ENCODE data around the gene PLCXD3.

The PLCXD3 gene

DNA sequence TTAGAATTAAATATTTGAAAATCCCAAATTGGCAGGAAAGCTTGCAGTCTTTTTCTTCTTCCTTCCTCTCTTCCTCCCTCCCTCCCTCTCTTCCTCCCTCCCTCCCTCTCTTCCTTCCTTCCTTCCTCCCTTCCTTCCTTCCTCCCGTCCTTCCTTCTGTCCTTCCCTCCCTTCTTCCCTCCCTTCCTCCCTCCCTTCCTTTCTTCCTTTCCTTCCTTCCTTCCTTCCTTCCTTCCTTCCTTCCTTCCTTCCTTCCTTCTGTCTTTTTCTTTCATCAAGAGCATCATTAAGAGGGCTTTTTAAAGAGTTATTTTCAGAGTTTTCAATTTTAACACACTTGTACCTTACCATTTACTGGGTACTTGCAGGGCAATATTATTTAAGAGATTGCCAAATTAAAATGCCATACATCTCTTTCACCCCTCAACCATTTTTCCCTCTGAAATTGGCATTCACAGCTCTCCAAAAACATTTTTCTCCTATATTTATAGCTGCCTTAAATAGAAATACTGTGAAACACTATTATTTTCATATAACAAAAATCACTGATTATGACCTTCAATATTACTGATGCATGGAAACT is 197.8 kb downstream of the PLCXD3 start:
- TF ChIP-seq, protein P1, sequence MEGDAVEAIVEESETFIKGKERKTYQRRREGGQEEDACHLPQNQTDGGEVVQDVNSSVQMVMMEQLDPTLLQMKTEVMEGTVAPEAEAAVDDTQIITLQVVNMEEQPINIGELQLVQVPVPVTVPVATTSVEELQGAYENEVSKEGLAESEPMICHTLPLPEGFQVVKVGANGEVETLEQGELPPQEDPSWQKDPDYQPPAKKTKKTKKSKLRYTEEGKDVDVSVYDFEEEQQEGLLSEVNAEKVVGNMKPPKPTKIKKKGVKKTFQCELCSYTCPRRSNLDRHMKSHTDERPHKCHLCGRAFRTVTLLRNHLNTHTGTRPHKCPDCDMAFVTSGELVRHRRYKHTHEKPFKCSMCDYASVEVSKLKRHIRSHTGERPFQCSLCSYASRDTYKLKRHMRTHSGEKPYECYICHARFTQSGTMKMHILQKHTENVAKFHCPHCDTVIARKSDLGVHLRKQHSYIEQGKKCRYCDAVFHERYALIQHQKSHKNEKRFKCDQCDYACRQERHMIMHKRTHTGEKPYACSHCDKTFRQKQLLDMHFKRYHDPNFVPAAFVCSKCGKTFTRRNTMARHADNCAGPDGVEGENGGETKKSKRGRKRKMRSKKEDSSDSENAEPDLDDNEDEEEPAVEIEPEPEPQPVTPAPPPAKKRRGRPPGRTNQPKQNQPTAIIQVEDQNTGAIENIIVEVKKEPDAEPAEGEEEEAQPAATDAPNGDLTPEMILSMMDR (conservative IDR thresholded peaks at IDR 0.05; ENCODE audit: low read depth, low read length) = no peak
- no peak for DNase-seq (ENCODE audit: low read depth)
- H3K4me3 ChIP-seq (ENCODE audit: low read length) = no peak overlapping the region

DNA sequence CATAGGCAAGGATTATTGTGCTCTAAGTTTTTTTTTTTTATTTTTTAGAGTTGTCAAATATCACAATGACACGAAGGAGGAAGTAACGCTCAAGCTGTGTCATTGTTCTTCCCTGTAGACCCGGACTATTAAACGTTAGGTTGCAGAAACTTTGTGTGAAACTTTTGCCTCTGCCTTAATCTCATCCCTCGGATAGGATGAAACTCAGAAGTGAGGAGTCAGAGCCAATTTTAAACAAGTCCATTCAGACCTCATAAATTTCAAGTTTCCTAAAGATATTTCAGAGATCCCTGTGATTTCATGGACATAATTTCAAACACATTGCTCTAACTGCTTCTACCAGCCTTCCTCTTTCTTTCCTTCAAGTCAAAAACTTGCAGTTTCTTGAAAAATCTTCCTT is 198.3 kb downstream of the PLCXD3 start:
- no peak for DNase-seq (ENCODE audit: low read depth)
- H3K4me3 ChIP-seq (ENCODE audit: low read length) = no peak overlapping the region
- TF ChIP-seq, protein P1 (conservative IDR thresholded peaks at IDR 0.05; ENCODE audit: low read depth, low read length) = no peak

DNA sequence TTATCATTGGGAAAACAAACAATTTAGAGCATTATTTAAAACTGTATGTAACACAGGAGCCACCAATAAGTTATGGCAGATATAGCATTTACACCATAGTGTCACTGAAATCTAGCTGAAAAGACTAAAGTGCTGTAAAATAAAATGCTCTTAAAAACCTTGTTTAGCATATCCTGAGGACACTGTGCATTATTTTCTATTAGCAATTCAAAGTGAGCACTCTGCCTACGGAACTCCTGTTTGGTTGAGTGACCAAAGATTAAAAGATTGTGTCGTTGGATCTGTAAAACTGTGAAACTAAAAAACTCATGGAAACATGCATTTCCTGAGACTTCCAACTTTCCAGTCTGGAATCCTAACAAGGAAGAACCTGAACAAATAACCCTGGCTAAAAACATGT is 201.1 kb downstream of the PLCXD3 start:
- TF ChIP-seq, protein P1 (conservative IDR thresholded peaks at IDR 0.05; ENCODE audit: low read depth, low read length) = no peak
- H3K4me3 ChIP-seq (ENCODE audit: low read length) = no peak overlapping the region

DNA sequence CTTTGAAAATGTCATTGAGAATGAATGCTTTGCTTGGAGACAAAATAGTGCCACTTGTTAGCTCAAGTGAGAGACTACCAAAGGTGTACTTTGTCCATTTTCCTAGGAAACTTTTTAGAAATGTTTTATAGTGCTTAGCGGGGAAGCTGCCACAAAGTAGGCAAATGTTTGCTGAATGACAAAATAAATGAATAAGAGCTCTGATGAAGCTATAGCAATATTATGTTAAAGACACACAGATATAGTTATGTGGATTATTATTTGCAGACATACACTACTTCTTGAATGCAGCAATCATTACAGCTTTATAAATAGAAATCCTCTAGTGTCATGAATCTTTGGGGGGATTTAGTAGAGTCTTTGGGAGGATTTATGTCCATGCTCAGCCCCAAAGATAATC is 204.4 kb downstream of the PLCXD3 start:
- no peak overlapping the region for H3K4me3 ChIP-seq (ENCODE audit: low read length)
- TF ChIP-seq, protein P1 (conservative IDR thresholded peaks at IDR 0.05; ENCODE audit: low read depth, low read length) = no peak
- DNase-seq (ENCODE audit: low read depth) = no peak

More for the DNA sequence above, 201.1 kb downstream of the PLCXD3 start:
- no peak for DNase-seq (ENCODE audit: low read depth)

DNA sequence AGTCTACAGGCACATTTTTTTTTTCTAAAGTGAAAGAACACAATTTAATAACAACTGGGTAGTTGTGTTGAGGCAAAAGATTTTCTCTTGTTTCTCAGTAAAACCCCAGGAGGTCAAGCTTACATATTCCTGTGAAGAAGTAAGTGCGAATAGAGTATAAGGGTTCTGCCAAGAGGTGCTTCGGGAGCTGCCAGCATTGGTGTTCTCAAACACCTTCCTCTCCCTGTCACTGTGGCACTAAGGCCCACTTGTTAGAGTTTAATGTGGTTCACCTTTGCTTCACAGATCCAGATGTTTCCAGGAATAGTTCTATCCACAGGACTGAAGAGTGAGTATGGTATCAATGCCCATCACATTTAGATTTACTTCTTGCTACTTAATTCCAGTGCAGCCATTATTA is 205.3 kb downstream of the PLCXD3 start:
- DNase-seq (ENCODE audit: low read depth) = no peak
- TF ChIP-seq, protein P1 (conservative IDR thresholded peaks at IDR 0.05; ENCODE audit: low read depth, low read length) = no peak

DNA sequence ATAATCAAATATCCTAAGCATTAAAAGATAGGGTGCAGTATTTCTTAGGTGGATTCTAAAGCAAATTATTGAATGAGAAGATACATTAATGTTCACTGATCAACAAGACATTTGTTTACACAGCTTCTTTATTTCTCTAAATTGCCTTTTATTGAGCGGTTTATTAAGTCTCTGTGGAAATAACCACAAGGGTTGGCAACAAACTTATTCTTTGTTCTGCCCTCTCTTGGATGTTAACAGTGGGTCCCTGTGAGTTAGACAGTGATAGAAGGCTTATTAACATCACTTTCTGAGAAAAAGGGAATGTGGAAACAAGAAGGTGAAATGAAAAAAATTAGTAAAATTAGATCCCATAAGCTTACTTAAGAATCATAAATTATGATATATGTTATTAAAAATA is 214.3 kb downstream of the PLCXD3 start:
- DNase-seq (ENCODE audit: low read depth) = no peak
- TF ChIP-seq, protein P1 (conservative IDR thresholded peaks at IDR 0.05; ENCODE audit: low read depth, low read length) = no peak
- H3K4me3 ChIP-seq (ENCODE audit: low read length) = no peak overlapping the region

More for the DNA sequence above, 205.3 kb downstream of the PLCXD3 start:
- H3K4me3 ChIP-seq (ENCODE audit: low read length) = no peak overlapping the region

DNA sequence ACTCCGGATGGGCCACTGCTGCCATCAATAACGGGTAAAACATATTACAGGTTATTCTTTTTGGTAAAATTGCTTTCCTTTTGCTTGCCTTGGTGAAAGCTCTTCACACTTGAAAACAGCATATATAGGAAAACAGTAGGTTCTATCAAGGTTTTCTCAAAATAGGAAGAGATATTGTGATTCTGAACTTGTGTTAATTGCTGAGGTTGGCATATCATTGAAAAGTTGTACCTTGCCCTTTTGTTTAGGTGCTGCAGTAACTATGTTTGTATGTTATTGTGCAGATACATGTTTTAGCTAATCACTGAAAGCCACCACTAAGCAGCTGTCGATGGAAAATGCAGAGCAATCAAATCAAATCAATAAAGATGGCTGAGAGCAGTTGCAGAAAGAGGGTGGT is 219.1 kb downstream of the PLCXD3 start:
- DNase-seq (ENCODE audit: low read depth) = no peak
- H3K4me3 ChIP-seq (ENCODE audit: low read length) = no peak overlapping the region
- TF ChIP-seq, protein P1 (conservative IDR thresholded peaks at IDR 0.05; ENCODE audit: low read depth, low read length) = no peak
